ENCODE measurements around the gene MYOF.

- TF ChIP-seq CTCF (optimal IDR thresholded peaks at IDR 0.05 in 1 of 3, IDR thresholded peaks at IDR 0.05 in 1 of 3, conservative IDR thresholded peaks at IDR 0.05 in 1 of 3; ENCODE audit: extremely low read depth in 1 of 3, insufficient read depth in 2 of 3, low read length in 3 of 3), result no peak
- TF ChIP-seq EZH2 (IDR thresholded peaks at IDR 0.05; ENCODE audit: low read length), result no peak
Measured at GRCh38 chr10:93300288-93300917, 181.7 kb downstream of the MYOF start.
